RWPE2 (cell line): Measurements from ENCODE around the gene MSH6.

Source experiments
- ATAC-seq: fragments of 200-7000 bp; cut with Tn5 transposase; 3 replicates; pipeline ENCODE4 v1.9.1; 2021; ENCODE audit warnings: low read depth
- DNase-seq: peaks from one replicate; pipeline ENCODE4 v3.0.0-alpha.2; 2020; ENCODE audit warnings: low spot score
- H3K27ac ChIP-seq: fragments of 450-650 bp; 2 replicates; pipeline ENCODE4 v1.5.1; 2017; ENCODE audit warnings: mild to moderate bottlenecking; ENCODE audit not compliant: poor library complexity, severe bottlenecking
- H3K27me3 ChIP-seq: fragments of 250-450 bp; sonication (Bioruptor Pico); 2 replicates; pipeline ENCODE4 v1.5.1; 2021; ENCODE audit warnings: mild to moderate bottlenecking, moderate library complexity; ENCODE audit not compliant: insufficient read depth, poor library complexity, severe bottlenecking
- H3K36me3 ChIP-seq: fragments of 250-450 bp; sonication (Bioruptor Pico); 2 replicates; pipeline ENCODE4 v1.5.1; 2020; ENCODE audit warnings: low read depth, mild to moderate bottlenecking, moderate library complexity
- H3K4me1 ChIP-seq: fragments of 250-450 bp; sonication (Bioruptor Pico); 2 replicates; pipeline ENCODE4 v1.5.1; 2021; ENCODE audit warnings: mild to moderate bottlenecking, moderate library complexity; ENCODE audit not compliant: insufficient read depth, poor library complexity, severe bottlenecking
- H3K4me3 ChIP-seq: fragments of 250-450 bp; sonication (Bioruptor Pico); 2 replicates; pipeline ENCODE4 v1.5.1; 2021; ENCODE audit warnings: mild to moderate bottlenecking, moderate library complexity; ENCODE audit not compliant: severe bottlenecking
- H3K9me3 ChIP-seq: fragments of 250-450 bp; sonication (Bioruptor Pico); 2 replicates; pipeline ENCODE4 v1.5.1; 2021; ENCODE audit warnings: mild to moderate bottlenecking, moderate library complexity; ENCODE audit not compliant: severe bottlenecking
- CTCF ChIP-seq: fragments of 450-650 bp; IDR thresholded peaks from one replicate; pipeline ENCODE4 v1.5.1; 2017; ENCODE audit warnings: mild to moderate bottlenecking, moderate library complexity; ENCODE audit not compliant: poor library complexity, severe bottlenecking

Gene MSH6

GRCh38 chr2:47738331-47738730 is 44.6 kb upstream of the MSH6 start:
- Histone ChIP-seq H3K27ac (no peak overlapping the region), H3K27me3 (no peaks in the 10 kb centered on the region), H3K4me3 (no peak overlapping the region), H3K36me3 (no peaks in the 10 kb centered on the region), H3K9me3 (no peaks in the 10 kb centered on the region), H3K4me1 (no peaks in the 10 kb centered on the region)
- TF ChIP-seq CTCF, result no peak
- DNase-seq (no peak), ATAC-seq (no peak)

DNA sequence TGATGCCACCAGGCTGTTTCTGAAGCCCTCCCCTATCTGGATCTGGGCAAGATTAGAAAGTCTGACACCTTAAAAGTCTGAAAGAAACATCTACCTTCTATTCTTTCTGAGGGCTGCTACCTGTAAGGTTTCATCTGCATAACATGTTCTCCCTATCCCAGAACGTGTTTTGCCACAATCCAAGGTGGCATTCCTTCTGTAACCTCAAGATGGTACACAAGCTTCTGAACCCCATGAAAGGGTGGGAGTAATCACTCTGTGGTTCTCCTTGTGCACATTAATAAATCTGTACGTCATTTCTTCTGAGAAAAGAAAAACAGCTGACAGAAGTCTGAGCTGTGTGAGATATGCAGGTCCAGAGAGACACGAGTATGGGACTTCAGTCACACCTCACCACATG is 41.8 kb upstream of the MSH6 start:
- no peak for ATAC-seq
- Histone ChIP-seq H3K27me3 (no peaks in the 10 kb centered on the region), H3K9me3 (no peaks in the 10 kb centered on the region), H3K4me3 (no peak overlapping the region), H3K4me1 (no peaks in the 10 kb centered on the region), H3K36me3 (no peaks in the 10 kb centered on the region), H3K27ac (no peak overlapping the region)
- no peak for TF ChIP-seq CTCF
- DNase-seq, result no peak

DNA sequence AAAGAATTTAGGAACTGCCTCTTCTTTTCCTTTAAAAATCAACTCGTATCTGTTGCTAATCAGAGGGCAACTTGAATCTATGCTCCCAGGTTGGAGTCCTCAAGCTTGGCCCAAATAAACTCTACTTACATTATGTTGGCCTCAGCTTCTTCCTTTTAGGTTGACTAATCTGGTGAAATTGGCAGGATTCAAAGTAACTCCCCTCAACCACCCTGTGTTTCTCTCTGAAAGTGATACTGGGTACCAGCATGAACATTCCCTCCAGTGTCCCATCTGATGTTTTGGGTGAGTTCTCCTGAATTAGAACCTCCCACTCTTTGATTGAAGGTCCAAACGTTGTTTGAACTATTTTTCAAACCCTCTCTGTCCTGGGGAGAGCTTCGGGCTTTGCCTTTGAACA is 41.3 kb upstream of the MSH6 start:
- DNase-seq, result no peak
- Histone ChIP-seq H3K27ac (no peak overlapping the region), H3K27me3 (no peaks in the 10 kb centered on the region), H3K36me3 (no peaks in the 10 kb centered on the region), H3K4me1 (no peaks in the 10 kb centered on the region), H3K9me3 (no peaks in the 10 kb centered on the region), H3K4me3 (no peak overlapping the region)
- no peak for ATAC-seq
- TF ChIP-seq CTCF, result no peak

GRCh38 chr2:47744074-47744473 is 38.9 kb upstream of the MSH6 start:
- Histone ChIP-seq H3K9me3 (peaks cover 3% of the 10 kb centered on the region), H3K4me1 (no peaks in the 10 kb centered on the region), H3K27ac (no peak overlapping the region), H3K27me3 (no peaks in the 10 kb centered on the region), H3K4me3 (no peak overlapping the region), H3K36me3 (no peaks in the 10 kb centered on the region)
- ATAC-seq, result no peak
- TF ChIP-seq CTCF, result no peak
- no peak for DNase-seq

DNA sequence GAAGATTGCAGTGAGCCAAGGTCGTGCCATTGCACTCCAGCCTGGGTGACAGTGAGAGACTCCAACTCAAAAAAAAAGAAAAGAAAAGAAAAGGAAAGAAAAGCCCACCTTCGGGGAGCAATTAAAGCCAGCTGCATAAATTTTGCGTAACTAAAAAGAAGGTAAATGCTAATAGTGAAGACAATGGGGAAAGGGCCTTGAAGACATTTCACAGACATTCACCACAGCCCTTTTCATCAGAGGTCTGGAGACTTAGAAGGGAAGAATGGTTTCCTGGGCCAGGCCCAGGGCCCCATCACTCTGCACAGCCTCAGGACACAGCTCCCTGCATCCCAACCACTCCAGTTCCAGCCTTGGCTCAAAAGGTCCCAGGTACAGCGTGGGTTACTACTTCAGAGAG is 35.1 kb upstream of the MSH6 start:
- Histone ChIP-seq H3K4me1 (no peaks in the 10 kb centered on the region), H3K27ac (no peak overlapping the region)
- TF ChIP-seq CTCF, result no peak

More for the DNA sequence above, 35.1 kb upstream of the MSH6 start:
- ATAC-seq (no peak), DNase-seq (no peak)
- Histone ChIP-seq H3K36me3 (no peaks in the 10 kb centered on the region), H3K4me3 (no peak overlapping the region), H3K9me3 (peaks cover 3% of the 10 kb centered on the region), H3K27me3 (no peaks in the 10 kb centered on the region)
